WTC11 (cell line): ENCODE results near the gene COL27A1. TPM values are rescaled to one million over a fixed set of nuclear protein-coding genes. Genes with fewer than 3 reads are reported as not detected.
A peak's percentile ranks its signal among the peaks of the same experiment; 100 is the strongest.

Source experiments
- ATAC-seq: fragments of 200-7000 bp; cut with Tn5 transposase; 2 replicates; pipeline ENCODE4 v1.10.0; 2021; ENCODE audit warnings: mild to moderate bottlenecking, moderate library complexity
- CTCF ChIA-PET: fragments of 300-600 bp; sonication (Branson Sonifier 250); formaldehyde crosslinking; loops from one replicate; lab custom pipeline; 2021; ENCODE audit warnings: antibody characterized with exemption; lab: Charles Lee
- POLR2A ChIA-PET: fragments of 350-600 bp; sonication (Branson Sonifier 250); formaldehyde crosslinking; loops from one replicate; lab custom pipeline; 2021; ENCODE audit warnings: antibody characterized with exemption; lab: Charles Lee
- DNase-seq: peaks from one replicate; pipeline ENCODE4 v3.0.0; 2021; ENCODE audit warnings: low spot score
- H3K27ac Mint-ChIP-seq: 2 replicates; pipeline ENCODE4 v1.8.0; 2021; ENCODE audit warnings: mixed read lengths
- H3K27me3 Mint-ChIP-seq: 2 replicates; pipeline ENCODE4 v1.8.0; 2021; ENCODE audit warnings: low read depth, mild to moderate bottlenecking, moderate library complexity, mixed read lengths
- H3K36me3 Mint-ChIP-seq: 2 replicates; pipeline ENCODE4 v1.8.0; 2021; ENCODE audit warnings: mixed read lengths
- H3K4me1 Mint-ChIP-seq: 2 replicates; pipeline ENCODE4 v1.8.0; 2022; ENCODE audit warnings: mixed read lengths
- H3K4me3 Mint-ChIP-seq: 2 replicates; pipeline ENCODE4 v1.8.0; 2021; ENCODE audit warnings: mild to moderate bottlenecking, moderate library complexity, mixed read lengths
- H3K9me3 Mint-ChIP-seq: 2 replicates; pipeline ENCODE4 v1.8.0; 2021; ENCODE audit warnings: mixed read lengths
- ELF4 ChIP-seq: sonication (generic); formaldehyde crosslinking; IDR thresholded peaks from 2 replicates; pipeline ENCODE4 v1.8.1; 2022; ENCODE audit warnings: low read depth, mild to moderate bottlenecking, moderate library complexity, missing genetic modification reagents
- FOXJ3 ChIP-seq: sonication (generic); formaldehyde crosslinking; IDR thresholded peaks from 2 replicates; pipeline ENCODE4 v1.9.0; 2021; ENCODE audit warnings: missing genetic modification reagents, mild to moderate bottlenecking, borderline replicate concordance
- FOXK1 ChIP-seq: sonication (generic); formaldehyde crosslinking; IDR thresholded peaks from 2 replicates; pipeline ENCODE4 v1.8.0; 2022; ENCODE audit warnings: mild to moderate bottlenecking, moderate library complexity, missing genetic modification reagents
- MXD4 ChIP-seq: fragments of 250-450 bp; sonication (Bioruptor Pico); IDR thresholded peaks from 2 replicates; pipeline ENCODE4 v1.8.0; 2021; ENCODE audit warnings: mild to moderate bottlenecking, moderate library complexity, borderline replicate concordance
- NR2C2 ChIP-seq: sonication (generic); formaldehyde crosslinking; IDR thresholded peaks from 2 replicates; pipeline ENCODE4 v1.8.0; 2022; ENCODE audit warnings: mild to moderate bottlenecking, missing genetic modification reagents
- ZNF138 ChIP-seq: sonication (generic); formaldehyde crosslinking; conservative IDR thresholded peaks from 2 replicates; pipeline ENCODE4 v1.8.1; 2022; ENCODE audit warnings: mild to moderate bottlenecking, moderate library complexity, missing genetic modification reagents
- ZNF219 ChIP-seq: sonication (generic); formaldehyde crosslinking; IDR thresholded peaks from 2 replicates; pipeline ENCODE4 v1.8.0; 2023; ENCODE audit warnings: missing genetic modification reagents, mild to moderate bottlenecking, borderline replicate concordance
- ZNF263 ChIP-seq: sonication (generic); formaldehyde crosslinking; IDR thresholded peaks from 2 replicates; pipeline ENCODE4 v1.8.1; 2022; ENCODE audit warnings: low read depth, mild to moderate bottlenecking, moderate library complexity, missing genetic modification reagents
- ZNF423 ChIP-seq: fragments of 250-450 bp; sonication (Bioruptor Pico); IDR thresholded peaks from 2 replicates; pipeline ENCODE4 v2.1.2; 2022; ENCODE audit warnings: mild to moderate bottlenecking, moderate library complexity
- total RNA-seq: library from RNA; stranded (reverse); gene quantifications from 3 replicates; pipeline ENCODE4 v1.2.3, GENCODE V29; 2021
- TF ChIP-seq, protein P1 (sequence below): sonication (generic); formaldehyde crosslinking; IDR thresholded peaks from 2 replicates; pipeline ENCODE4 v1.8.1; 2022; ENCODE audit warnings: low read depth, mild to moderate bottlenecking, moderate library complexity, missing genetic modification reagents, borderline replicate concordance
- TF ChIP-seq, protein P2 (sequence below): sonication (generic); formaldehyde crosslinking; IDR thresholded peaks from 2 replicates; pipeline ENCODE4 v1.8.1; 2023; ENCODE audit warnings: mild to moderate bottlenecking, missing genetic modification reagents, moderate library complexity
- TF ChIP-seq, protein P3 (sequence below): sonication (generic); formaldehyde crosslinking; IDR thresholded peaks from 2 replicates; pipeline ENCODE4 v1.8.1; 2022; ENCODE audit warnings: low read depth, missing genetic modification reagents, borderline replicate concordance
- TF ChIP-seq, protein P4 (sequence below): sonication (generic); formaldehyde crosslinking; conservative IDR thresholded peaks from 2 replicates; pipeline ENCODE4 v1.8.1; 2022; ENCODE audit warnings: mild to moderate bottlenecking, missing genetic modification reagents
- TF ChIP-seq, protein P5 (sequence below): sonication (generic); formaldehyde crosslinking; IDR thresholded peaks from 2 replicates; pipeline ENCODE4 v1.8.0; 2022; ENCODE audit warnings: mild to moderate bottlenecking, missing genetic modification reagents
- TF ChIP-seq, protein P6 (sequence below): sonication (generic); formaldehyde crosslinking; IDR thresholded peaks from 2 replicates; pipeline ENCODE4 v1.8.0; 2022; ENCODE audit warnings: mild to moderate bottlenecking, missing genetic modification reagents
- TF ChIP-seq, protein P7 (sequence below): fragments of 250-450 bp; sonication (Bioruptor Pico); IDR thresholded peaks from 2 replicates; pipeline ENCODE4 v1.9.0; 2021; ENCODE audit warnings: mild to moderate bottlenecking
- TF ChIP-seq, protein P8 (sequence below): fragments of 250-450 bp; sonication (Bioruptor Pico); IDR thresholded peaks from 2 replicates; pipeline ENCODE4 v1.9.0; 2021; ENCODE audit warnings: mild to moderate bottlenecking

The COL27A1 gene
- total RNA-seq, 1 experiment from 2014 or later, result 47.5 TPM

DNA sequence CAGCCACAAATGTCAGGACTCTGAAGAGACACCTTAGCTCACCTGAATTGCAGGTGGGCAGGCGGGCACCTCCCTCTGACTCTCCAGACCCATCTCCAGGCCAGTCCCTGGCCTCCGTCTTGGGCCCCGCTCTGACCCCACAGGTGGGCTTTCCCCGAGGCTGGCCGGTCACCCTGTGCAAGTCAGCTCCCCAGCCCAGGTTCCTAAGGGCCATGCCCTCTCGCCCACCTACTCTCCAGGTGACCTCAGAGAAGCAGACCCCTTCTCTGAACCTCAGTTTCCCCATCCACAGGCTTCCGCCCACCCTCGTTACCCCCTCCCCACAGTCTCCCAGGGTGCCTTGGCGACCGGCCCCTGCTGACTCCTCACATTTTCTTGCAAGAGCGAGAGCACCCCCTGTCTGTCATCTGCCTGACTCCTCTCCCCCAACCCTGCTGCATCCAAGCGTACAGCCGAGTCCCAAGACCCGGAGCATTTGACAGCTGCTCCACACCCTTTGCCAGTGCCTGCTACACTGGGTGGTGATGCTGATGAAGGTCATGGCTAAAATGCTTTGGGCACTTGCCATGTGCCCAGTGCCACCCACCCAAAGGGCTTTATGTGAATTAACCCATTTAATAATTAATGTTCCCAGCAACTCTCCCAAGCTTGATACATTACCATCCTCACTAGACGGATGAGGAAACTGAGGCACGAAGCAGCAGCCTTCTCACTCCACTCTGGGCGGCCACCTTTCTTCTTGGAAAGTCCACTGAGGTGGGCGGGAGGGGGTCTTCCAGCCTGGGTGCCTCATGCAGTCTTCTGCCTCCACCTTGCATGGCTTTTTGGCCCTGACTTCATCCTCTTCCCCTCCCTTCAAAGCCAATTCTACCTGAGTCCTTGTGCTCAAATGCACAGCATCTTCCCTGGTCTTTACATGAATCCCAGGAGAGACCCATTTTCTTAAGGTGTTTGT is 116.5 kb downstream of the COL27A1 start:
- POLR2A ChIA-PET, result interaction anchor here (1.0 kb wide), 1 partner anchor 164 kb away, joined by 3 read pairs; no protein-coding TSS in a partner anchor
- Mint-ChIP-seq H3K27ac (no peak overlapping the region), H3K4me1 (no peaks in the 10 kb centered on the region), H3K27me3 (no peaks in the 10 kb centered on the region), H3K4me3 (no peak overlapping the region), H3K9me3 (no peaks in the 10 kb centered on the region), H3K36me3 (peaks cover 9% of the 10 kb centered on the region; the same call in 1 of the 2 replicates)
- ATAC-seq (peak; percentile 73), DNase-seq (peak; percentile 58)
- CTCF ChIA-PET, result interaction anchor here (0.6 to 4.6 kb wide), 14 partner anchors 9 to 189 kb away, joined by 3 to 78 read pairs (median 4); partner anchors contain the start of genes COL27A1 and KIF12
- TF ChIP-seq NR2C2, result no peak

DNA sequence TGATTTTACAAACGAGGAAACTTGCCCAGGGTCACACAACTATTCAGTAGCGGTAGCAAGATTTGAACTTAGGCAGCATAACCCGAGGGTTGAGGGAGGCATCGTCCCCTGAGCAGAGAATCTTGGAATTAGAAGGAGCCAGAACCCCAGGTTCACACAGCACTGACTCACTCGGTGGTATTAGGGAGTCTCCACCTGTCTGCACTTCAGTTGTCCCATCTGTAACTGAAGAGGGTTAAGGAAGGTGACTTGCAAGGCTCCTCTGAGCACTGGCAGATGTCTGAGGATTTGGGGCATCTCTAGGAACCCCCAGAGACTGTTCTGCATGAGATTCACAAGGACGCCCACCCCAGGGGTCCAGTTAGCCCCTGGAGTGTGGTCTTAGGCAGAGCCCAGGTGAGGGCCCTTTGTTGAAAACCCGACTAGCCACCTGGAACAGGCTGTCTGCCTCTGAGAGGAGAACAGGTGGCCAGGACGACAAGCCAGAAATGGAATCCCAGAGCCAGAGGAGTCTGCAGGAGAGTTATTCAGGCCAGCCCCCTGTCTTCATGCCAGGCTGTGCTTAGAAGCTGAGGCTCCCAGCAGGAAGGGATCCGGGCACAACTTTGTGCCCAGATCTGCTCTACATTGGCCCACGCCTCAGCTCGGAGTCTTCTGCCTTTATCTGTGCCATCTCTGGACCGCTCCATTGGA is 117.5 kb downstream of the COL27A1 start:
- Mint-ChIP-seq H3K36me3 (peaks cover 9% of the 10 kb centered on the region; the same call in 1 of the 2 replicates), H3K27ac (no peak overlapping the region), H3K27me3 (no peaks in the 10 kb centered on the region), H3K4me3 (no peak overlapping the region), H3K9me3 (peaks cover under 1% of the 10 kb centered on the region; the same call in 1 of the 2 replicates), H3K4me1 (no peaks in the 10 kb centered on the region)
- ATAC-seq (no peak), DNase-seq (no peak)
- POLR2A ChIA-PET, result no interaction called here
- CTCF ChIA-PET, result interaction anchor here (1.5 to 4.6 kb wide), 3 partner anchors 18 to 177 kb away, joined by 5 to 78 read pairs (median 13); no protein-coding TSS in a partner anchor
- TF ChIP-seq ZNF423 (CRISPR knock-in tag), result peak; percentile 83
- TF ChIP-seq, protein P1, sequence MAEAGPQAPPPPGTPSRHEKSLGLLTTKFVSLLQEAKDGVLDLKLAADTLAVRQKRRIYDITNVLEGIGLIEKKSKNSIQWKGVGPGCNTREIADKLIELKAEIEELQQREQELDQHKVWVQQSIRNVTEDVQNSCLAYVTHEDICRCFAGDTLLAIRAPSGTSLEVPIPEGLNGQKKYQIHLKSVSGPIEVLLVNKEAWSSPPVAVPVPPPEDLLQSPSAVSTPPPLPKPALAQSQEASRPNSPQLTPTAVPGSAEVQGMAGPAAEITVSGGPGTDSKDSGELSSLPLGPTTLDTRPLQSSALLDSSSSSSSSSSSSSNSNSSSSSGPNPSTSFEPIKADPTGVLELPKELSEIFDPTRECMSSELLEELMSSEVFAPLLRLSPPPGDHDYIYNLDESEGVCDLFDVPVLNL (CRISPR knock-in tag), result no peak

DNA sequence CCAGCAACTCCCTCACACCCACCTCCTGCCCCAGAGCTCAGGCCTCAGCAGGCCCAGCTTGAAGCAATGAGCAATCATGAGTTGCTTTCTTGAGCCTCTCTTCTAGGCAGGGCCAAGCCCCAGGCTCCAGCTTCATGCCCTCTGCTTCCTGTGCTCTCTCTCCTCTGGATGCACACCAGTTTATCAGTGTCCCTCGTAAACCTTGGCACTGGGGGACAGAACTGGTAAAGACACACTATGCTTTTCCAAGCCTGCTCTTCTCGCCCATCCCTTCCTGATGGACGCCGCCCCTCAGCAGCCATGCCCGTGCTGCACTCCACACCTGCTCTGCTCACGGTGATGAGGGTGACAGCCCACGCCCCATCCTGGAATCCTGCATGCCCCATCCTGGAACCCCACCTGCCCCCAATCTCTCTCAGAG is 118.1 kb downstream of the COL27A1 start:
- DNase-seq, result peak; percentile 4
- ATAC-seq, result no peak
- Mint-ChIP-seq H3K9me3 (peaks cover 6% of the 10 kb centered on the region; the same call in 1 of the 2 replicates), H3K4me1 (no peaks in the 10 kb centered on the region), H3K27ac (no peak overlapping the region), H3K27me3 (no peaks in the 10 kb centered on the region), H3K4me3 (no peak overlapping the region), H3K36me3 (peaks cover 9% of the 10 kb centered on the region; the same call in 1 of the 2 replicates)
- ChIA-PET POLR2A (no interaction called here), CTCF (interaction anchor here (1.3 to 4.6 kb wide), 3 partner anchors 9 to 165 kb away, joined by 3 to 78 read pairs (median 13); no protein-coding TSS in a partner anchor)
- TF ChIP-seq, protein P2, sequence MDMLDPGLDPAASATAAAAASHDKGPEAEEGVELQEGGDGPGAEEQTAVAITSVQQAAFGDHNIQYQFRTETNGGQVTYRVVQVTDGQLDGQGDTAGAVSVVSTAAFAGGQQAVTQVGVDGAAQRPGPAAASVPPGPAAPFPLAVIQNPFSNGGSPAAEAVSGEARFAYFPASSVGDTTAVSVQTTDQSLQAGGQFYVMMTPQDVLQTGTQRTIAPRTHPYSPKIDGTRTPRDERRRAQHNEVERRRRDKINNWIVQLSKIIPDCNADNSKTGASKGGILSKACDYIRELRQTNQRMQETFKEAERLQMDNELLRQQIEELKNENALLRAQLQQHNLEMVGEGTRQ (CRISPR knock-in tag), result no peak
- TF ChIP-seq MXD4 (CRISPR knock-in tag), result no peak
- no peak for TF ChIP-seq ZNF219 (CRISPR knock-in tag)
- no peak for TF ChIP-seq FOXK1
- no peak for TF ChIP-seq ZNF263 (CRISPR knock-in tag)
- TF ChIP-seq, protein P3, sequence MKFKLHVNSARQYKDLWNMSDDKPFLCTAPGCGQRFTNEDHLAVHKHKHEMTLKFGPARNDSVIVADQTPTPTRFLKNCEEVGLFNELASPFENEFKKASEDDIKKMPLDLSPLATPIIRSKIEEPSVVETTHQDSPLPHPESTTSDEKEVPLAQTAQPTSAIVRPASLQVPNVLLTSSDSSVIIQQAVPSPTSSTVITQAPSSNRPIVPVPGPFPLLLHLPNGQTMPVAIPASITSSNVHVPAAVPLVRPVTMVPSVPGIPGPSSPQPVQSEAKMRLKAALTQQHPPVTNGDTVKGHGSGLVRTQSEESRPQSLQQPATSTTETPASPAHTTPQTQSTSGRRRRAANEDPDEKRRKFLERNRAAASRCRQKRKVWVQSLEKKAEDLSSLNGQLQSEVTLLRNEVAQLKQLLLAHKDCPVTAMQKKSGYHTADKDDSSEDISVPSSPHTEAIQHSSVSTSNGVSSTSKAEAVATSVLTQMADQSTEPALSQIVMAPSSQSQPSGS, result no peak
- TF ChIP-seq, protein P4, sequence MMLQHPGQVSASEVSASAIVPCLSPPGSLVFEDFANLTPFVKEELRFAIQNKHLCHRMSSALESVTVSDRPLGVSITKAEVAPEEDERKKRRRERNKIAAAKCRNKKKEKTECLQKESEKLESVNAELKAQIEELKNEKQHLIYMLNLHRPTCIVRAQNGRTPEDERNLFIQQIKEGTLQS (CRISPR knock-in tag), result no peak
- TF ChIP-seq, protein P5, sequence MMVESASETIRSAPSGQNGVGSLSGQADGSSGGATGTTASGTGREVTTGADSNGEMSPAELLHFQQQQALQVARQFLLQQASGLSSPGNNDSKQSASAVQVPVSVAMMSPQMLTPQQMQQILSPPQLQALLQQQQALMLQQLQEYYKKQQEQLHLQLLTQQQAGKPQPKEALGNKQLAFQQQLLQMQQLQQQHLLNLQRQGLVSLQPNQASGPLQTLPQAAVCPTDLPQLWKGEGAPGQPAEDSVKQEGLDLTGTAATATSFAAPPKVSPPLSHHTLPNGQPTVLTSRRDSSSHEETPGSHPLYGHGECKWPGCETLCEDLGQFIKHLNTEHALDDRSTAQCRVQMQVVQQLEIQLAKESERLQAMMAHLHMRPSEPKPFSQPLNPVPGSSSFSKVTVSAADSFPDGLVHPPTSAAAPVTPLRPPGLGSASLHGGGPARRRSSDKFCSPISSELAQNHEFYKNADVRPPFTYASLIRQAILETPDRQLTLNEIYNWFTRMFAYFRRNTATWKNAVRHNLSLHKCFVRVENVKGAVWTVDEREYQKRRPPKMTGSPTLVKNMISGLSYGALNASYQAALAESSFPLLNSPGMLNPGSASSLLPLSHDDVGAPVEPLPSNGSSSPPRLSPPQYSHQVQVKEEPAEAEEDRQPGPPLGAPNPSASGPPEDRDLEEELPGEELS (CRISPR knock-in tag), result no peak
- no peak for TF ChIP-seq FOXJ3
- TF ChIP-seq, protein P6, sequence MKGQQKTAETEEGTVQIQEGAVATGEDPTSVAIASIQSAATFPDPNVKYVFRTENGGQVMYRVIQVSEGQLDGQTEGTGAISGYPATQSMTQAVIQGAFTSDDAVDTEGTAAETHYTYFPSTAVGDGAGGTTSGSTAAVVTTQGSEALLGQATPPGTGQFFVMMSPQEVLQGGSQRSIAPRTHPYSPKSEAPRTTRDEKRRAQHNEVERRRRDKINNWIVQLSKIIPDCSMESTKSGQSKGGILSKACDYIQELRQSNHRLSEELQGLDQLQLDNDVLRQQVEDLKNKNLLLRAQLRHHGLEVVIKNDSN, result no peak
- TF ChIP-seq, protein P7, sequence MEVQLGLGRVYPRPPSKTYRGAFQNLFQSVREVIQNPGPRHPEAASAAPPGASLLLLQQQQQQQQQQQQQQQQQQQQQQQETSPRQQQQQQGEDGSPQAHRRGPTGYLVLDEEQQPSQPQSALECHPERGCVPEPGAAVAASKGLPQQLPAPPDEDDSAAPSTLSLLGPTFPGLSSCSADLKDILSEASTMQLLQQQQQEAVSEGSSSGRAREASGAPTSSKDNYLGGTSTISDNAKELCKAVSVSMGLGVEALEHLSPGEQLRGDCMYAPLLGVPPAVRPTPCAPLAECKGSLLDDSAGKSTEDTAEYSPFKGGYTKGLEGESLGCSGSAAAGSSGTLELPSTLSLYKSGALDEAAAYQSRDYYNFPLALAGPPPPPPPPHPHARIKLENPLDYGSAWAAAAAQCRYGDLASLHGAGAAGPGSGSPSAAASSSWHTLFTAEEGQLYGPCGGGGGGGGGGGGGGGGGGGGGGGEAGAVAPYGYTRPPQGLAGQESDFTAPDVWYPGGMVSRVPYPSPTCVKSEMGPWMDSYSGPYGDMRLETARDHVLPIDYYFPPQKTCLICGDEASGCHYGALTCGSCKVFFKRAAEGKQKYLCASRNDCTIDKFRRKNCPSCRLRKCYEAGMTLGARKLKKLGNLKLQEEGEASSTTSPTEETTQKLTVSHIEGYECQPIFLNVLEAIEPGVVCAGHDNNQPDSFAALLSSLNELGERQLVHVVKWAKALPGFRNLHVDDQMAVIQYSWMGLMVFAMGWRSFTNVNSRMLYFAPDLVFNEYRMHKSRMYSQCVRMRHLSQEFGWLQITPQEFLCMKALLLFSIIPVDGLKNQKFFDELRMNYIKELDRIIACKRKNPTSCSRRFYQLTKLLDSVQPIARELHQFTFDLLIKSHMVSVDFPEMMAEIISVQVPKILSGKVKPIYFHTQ (CRISPR knock-in tag), result no peak
- no peak for TF ChIP-seq ZNF138 (CRISPR knock-in tag)
- TF ChIP-seq, protein P8, sequence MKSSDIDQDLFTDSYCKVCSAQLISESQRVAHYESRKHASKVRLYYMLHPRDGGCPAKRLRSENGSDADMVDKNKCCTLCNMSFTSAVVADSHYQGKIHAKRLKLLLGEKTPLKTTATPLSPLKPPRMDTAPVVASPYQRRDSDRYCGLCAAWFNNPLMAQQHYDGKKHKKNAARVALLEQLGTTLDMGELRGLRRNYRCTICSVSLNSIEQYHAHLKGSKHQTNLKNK (CRISPR knock-in tag), result no peak
- no peak for TF ChIP-seq ELF4 (CRISPR knock-in tag)
